K562 (cell line): ENCODE results near the gene CD19. TPM values are rescaled to one million over a fixed set of nuclear protein-coding genes. Genes with fewer than 3 reads are reported as not detected.

Experiments used
- CSDE1 ChIP-seq, 2 experiments: fragments of 450-650 bp; IDR thresholded peaks; 2 replicates each; pipeline ENCODE4 v1.6.1; 2016; ENCODE audit warnings: mild to moderate bottlenecking in 1 of 2
- ETV5 ChIP-seq: sonication (generic); formaldehyde crosslinking; IDR thresholded peaks from 2 replicates; pipeline ENCODE4 v1.4.0; 2020; ENCODE audit warnings: low read depth, mild to moderate bottlenecking, missing genetic modification reagents
- IRF2 ChIP-seq: sonication (generic); formaldehyde crosslinking; IDR thresholded peaks from 2 replicates; pipeline ENCODE4 v1.8.1; 2022; ENCODE audit warnings: mild to moderate bottlenecking, missing genetic modification reagents
- NR1H2 ChIP-seq: sonication (generic); formaldehyde crosslinking; IDR thresholded peaks from 2 replicates; pipeline ENCODE4 v1.4.0; 2020; ENCODE audit warnings: mild to moderate bottlenecking, missing genetic modification reagents
- STAT5A ChIP-seq: IDR thresholded peaks from 2 replicates; pipeline ENCODE4 v1.6.1; 2012; ENCODE audit warnings: low read length, inconsistent platforms, borderline replicate concordance
- TAF1 ChIP-seq: IDR thresholded peaks from 2 replicates; pipeline ENCODE4 v1.6.1; 2011; ENCODE audit warnings: mild to moderate bottlenecking, low read length, moderate library complexity; ENCODE audit not compliant: insufficient read depth, control insufficient read depth, severe bottlenecking; ENCODE audit errors: extremely low read depth
- ZBTB8A ChIP-seq: fragments of 450-650 bp; IDR thresholded peaks from 2 replicates; pipeline ENCODE4 v1.6.1; 2018; ENCODE audit warnings: mild to moderate bottlenecking, moderate library complexity; ENCODE audit not compliant: partially characterized antibody
- ZFPM2 ChIP-seq: fragments of 250-450 bp; sonication (Bioruptor Pico); IDR thresholded peaks from 2 replicates; pipeline ENCODE4 v1.5.1; 2022; ENCODE audit warnings: mild to moderate bottlenecking
- polyA plus RNA-seq, 8 experiments: library from polyadenylated mRNA; depleted of rRNA in 4 of 8; stranded (reverse) in 5 of 8; unstranded in 3 of 8; fragments of >200 nt; fragmentation: Nextera tagmentation in 2 of 8; fragmentation: Illumina TruSeq in 1 of 8; extraction: Ambion mirVana in 2 of 8; extraction: Trizol in 1 of 8; gene quantifications; 2 replicates each; pipeline versions ENCODE4 v1.2.1 to v1.2.3, GENCODE V29; 2011 to 2014; ENCODE audit warnings: inconsistent platforms in 1 of 8, missing spikeins in 1 of 8
- total RNA-seq, 7 experiments: library from RNA; depleted of rRNA in 6 of 7; stranded (reverse); fragments of >200 nt in 6 of 7; fragmentation: Illumina TruSeq in 2 of 7; extraction: Trizol in 2 of 7; gene quantifications; 2 replicates each; pipeline versions ENCODE4 v1.2.1 to v1.2.3, GENCODE V29; 2011 to 2021; ENCODE audit warnings: low replicate concordance in 1 of 7
- TF ChIP-seq, protein P1 (sequence below): sonication (generic); formaldehyde crosslinking; IDR thresholded peaks from 2 replicates; pipeline ENCODE4 v1.8.0; 2023; ENCODE audit warnings: mild to moderate bottlenecking, missing genetic modification reagents
- TF ChIP-seq, protein P2 (sequence below): fragments of 200-800 bp; sonication (Bioruptor generic); IDR thresholded peaks from 2 replicates; pipeline ENCODE4 v1.6.1; 2017; ENCODE audit warnings: missing genetic modification characterization, missing compliant biosample characterization
- TF ChIP-seq, protein P3 (sequence below): sonication (generic); formaldehyde crosslinking; IDR thresholded peaks from 2 replicates; pipeline ENCODE4 v1.8.1; 2023; ENCODE audit warnings: mild to moderate bottlenecking, missing genetic modification reagents
- TF ChIP-seq, protein P4 (sequence below): sonication (generic); formaldehyde crosslinking; IDR thresholded peaks from 2 replicates; pipeline ENCODE4 v1.8.1; 2023; ENCODE audit warnings: missing genetic modification reagents, mild to moderate bottlenecking, borderline replicate concordance
- TF ChIP-seq, protein P5 (sequence below), 2 experiments: fragments of 250-450 bp in 1 of 2; fragments of 450-650 bp in 1 of 2; sonication (Bioruptor Pico) in 1 of 2; IDR thresholded peaks; 2 replicates each; pipeline versions ENCODE4 v1.6.1 to v1.8.0; 2016 to 2021; ENCODE audit warnings: mild to moderate bottlenecking in 2 of 2, moderate library complexity in 2 of 2, missing compliant biosample characterization in 1 of 2, missing genetic modification characterization in 1 of 2

Gene CD19
- total and polyA plus RNA-seq, 9 of the 15 experiments (the other 6 are each of a cell fraction or from before 2014, with no cell fraction given): 0.27 to 3.7 (median 2.0) TPM; not detected in 1

DNA sequence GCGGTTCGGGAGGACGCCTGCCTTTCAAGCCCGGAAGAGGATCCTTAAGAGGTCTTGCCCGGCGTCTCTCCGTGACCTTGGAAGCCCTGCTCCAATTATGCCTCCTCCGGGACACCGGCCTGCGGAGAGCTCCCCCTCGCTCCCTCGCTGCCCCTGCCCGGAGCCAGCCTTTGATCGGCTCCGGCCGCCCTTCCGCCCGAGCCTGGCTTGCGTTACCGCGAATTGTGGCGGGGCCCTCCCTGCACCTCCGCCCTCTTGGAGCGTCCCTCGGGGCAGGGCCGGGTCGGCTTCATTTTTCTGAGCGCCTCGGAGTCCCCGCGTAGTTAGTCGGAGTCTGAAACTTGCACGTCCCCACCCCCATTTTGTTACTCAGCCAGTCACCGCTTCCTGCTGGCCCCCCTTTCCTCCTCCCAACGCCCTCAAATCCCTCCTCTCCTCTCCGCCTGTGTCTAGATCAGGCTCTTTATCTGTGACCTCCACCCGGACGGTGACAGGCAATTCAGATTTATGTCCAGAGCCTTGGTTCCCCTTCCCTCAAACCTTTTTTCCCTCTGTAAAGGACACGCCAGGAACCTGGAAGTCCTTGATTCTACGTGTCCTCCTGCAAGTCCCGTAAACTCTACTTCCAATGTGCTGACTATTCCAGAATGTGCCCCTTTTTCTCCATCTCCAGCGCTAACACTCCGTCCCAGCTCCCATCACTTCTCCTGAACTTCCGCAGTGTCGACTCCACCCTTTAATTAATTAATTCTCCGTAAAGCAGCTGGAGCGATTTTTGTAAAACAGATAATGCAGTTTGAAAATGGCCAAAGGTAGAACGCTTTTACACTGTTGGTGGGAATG lies 6.2 kb upstream of the CD19 start (continued):
- TF ChIP-seq, protein P1, sequence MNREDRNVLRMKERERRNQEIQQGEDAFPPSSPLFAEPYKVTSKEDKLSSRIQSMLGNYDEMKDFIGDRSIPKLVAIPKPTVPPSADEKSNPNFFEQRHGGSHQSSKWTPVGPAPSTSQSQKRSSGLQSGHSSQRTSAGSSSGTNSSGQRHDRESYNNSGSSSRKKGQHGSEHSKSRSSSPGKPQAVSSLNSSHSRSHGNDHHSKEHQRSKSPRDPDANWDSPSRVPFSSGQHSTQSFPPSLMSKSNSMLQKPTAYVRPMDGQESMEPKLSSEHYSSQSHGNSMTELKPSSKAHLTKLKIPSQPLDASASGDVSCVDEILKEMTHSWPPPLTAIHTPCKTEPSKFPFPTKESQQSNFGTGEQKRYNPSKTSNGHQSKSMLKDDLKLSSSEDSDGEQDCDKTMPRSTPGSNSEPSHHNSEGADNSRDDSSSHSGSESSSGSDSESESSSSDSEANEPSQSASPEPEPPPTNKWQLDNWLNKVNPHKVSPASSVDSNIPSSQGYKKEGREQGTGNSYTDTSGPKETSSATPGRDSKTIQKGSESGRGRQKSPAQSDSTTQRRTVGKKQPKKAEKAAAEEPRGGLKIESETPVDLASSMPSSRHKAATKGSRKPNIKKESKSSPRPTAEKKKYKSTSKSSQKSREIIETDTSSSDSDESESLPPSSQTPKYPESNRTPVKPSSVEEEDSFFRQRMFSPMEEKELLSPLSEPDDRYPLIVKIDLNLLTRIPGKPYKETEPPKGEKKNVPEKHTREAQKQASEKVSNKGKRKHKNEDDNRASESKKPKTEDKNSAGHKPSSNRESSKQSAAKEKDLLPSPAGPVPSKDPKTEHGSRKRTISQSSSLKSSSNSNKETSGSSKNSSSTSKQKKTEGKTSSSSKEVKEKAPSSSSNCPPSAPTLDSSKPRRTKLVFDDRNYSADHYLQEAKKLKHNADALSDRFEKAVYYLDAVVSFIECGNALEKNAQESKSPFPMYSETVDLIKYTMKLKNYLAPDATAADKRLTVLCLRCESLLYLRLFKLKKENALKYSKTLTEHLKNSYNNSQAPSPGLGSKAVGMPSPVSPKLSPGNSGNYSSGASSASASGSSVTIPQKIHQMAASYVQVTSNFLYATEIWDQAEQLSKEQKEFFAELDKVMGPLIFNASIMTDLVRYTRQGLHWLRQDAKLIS (CRISPR knock-in tag): 0 out of 2 replicates have a peak, but pooled peaks have one; percentile 60
- TF ChIP-seq STAT5A: peak; percentile 74
- TF ChIP-seq, protein P2, sequence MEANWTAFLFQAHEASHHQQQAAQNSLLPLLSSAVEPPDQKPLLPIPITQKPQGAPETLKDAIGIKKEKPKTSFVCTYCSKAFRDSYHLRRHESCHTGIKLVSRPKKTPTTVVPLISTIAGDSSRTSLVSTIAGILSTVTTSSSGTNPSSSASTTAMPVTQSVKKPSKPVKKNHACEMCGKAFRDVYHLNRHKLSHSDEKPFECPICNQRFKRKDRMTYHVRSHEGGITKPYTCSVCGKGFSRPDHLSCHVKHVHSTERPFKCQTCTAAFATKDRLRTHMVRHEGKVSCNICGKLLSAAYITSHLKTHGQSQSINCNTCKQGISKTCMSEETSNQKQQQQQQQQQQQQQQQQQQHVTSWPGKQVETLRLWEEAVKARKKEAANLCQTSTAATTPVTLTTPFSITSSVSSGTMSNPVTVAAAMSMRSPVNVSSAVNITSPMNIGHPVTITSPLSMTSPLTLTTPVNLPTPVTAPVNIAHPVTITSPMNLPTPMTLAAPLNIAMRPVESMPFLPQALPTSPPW (CRISPR knock-in tag): peak; percentile 98
- TF ChIP-seq IRF2 (CRISPR knock-in tag): no peak
- no peak for TF ChIP-seq ZBTB8A
- TF ChIP-seq, protein P3, sequence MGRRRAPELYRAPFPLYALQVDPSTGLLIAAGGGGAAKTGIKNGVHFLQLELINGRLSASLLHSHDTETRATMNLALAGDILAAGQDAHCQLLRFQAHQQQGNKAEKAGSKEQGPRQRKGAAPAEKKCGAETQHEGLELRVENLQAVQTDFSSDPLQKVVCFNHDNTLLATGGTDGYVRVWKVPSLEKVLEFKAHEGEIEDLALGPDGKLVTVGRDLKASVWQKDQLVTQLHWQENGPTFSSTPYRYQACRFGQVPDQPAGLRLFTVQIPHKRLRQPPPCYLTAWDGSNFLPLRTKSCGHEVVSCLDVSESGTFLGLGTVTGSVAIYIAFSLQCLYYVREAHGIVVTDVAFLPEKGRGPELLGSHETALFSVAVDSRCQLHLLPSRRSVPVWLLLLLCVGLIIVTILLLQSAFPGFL (CRISPR knock-in tag): no peak
- TF ChIP-seq ETV5: peak; percentile 76
- TF ChIP-seq NR1H2: 0 out of 2 replicates have a peak, but pooled peaks have one; percentile 32
- 0 out of 2 replicates have a peak, but pooled peaks have one; percentile 29 for TF ChIP-seq ZFPM2 (CRISPR knock-in tag)
- TF ChIP-seq, protein P4, sequence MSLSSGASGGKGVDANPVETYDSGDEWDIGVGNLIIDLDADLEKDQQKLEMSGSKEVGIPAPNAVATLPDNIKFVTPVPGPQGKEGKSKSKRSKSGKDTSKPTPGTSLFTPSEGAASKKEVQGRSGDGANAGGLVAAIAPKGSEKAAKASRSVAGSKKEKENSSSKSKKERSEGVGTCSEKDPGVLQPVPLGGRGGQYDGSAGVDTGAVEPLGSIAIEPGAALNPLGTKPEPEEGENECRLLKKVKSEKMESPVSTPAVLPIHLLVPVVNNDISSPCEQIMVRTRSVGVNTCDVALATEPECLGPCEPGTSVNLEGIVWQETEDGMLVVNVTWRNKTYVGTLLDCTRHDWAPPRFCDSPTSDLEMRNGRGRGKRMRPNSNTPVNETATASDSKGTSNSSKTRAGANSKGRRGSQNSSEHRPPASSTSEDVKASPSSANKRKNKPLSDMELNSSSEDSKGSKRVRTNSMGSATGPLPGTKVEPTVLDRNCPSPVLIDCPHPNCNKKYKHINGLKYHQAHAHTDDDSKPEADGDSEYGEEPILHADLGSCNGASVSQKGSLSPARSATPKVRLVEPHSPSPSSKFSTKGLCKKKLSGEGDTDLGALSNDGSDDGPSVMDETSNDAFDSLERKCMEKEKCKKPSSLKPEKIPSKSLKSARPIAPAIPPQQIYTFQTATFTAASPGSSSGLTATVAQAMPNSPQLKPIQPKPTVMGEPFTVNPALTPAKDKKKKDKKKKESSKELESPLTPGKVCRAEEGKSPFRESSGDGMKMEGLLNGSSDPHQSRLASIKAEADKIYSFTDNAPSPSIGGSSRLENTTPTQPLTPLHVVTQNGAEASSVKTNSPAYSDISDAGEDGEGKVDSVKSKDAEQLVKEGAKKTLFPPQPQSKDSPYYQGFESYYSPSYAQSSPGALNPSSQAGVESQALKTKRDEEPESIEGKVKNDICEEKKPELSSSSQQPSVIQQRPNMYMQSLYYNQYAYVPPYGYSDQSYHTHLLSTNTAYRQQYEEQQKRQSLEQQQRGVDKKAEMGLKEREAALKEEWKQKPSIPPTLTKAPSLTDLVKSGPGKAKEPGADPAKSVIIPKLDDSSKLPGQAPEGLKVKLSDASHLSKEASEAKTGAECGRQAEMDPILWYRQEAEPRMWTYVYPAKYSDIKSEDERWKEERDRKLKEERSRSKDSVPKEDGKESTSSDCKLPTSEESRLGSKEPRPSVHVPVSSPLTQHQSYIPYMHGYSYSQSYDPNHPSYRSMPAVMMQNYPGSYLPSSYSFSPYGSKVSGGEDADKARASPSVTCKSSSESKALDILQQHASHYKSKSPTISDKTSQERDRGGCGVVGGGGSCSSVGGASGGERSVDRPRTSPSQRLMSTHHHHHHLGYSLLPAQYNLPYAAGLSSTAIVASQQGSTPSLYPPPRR (CRISPR knock-in tag): no peak
- TF ChIP-seq TAF1: peak; percentile 29
- TF ChIP-seq, protein P5, sequence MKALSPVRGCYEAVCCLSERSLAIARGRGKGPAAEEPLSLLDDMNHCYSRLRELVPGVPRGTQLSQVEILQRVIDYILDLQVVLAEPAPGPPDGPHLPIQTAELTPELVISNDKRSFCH (CRISPR knock-in tag; IDR thresholded peaks at IDR 0.05): no peak
- TF ChIP-seq, protein P5 (tag; IDR thresholded peaks at IDR 0.05): no peak
- no peak for TF ChIP-seq CSDE1 (IDR thresholded peaks at IDR 0.05)
